Measurements from ENCODE around the gene CR1. TPM values are rescaled to one million over a fixed set of nuclear protein-coding genes. Genes with fewer than 3 reads are reported as not detected.

Gene CR1
- total and polyA plus RNA-seq, 2 donors (not counting 3 experiments of a cell fraction or from before 2014, with no cell fraction given), result not detected

GRCh38 chr1:207646944-207647579 is 151.1 kb downstream of the CR1 start:
- no peaks in the 10 kb centered on the region for H3K36me3 ChIP-seq (ENCODE audit: control insufficient read depth in 2 of 2, extremely low read depth in 1 of 2, insufficient read depth in 2 of 2, low read length in 2 of 2)
- no peak overlapping the region for H3K4me3 ChIP-seq (replicated peaks in 1 of 3; ENCODE audit: insufficient read depth in 1 of 3, low read depth in 1 of 3, low read length in 3 of 3)
- no peak for TF ChIP-seq EZH2 (IDR thresholded peaks at IDR 0.05; ENCODE audit: borderline replicate concordance, low read depth, low read length, severe bottlenecking)
- TF ChIP-seq MYC (IDR thresholded peaks at IDR 0.05; ENCODE audit: low read depth, low read length), result no peak
- no peak for TF ChIP-seq JUN (IDR thresholded peaks at IDR 0.05; ENCODE audit: borderline replicate concordance, insufficient read depth, insufficient read length, low read depth)
- no peak for TF ChIP-seq POLR2A (IDR thresholded peaks at IDR 0.05; ENCODE audit: low read depth, low read length)
- no peak for TF ChIP-seq CTCF (IDR thresholded peaks at IDR 0.05; ENCODE audit: extremely low read depth in 1 of 2, insufficient read depth in 1 of 2, low read depth in 1 of 2, low read length in 2 of 2)
- no peak overlapping the region for H3K9ac ChIP-seq (replicated peaks; ENCODE audit: extremely low read depth, insufficient read depth, low read length)
- dilution Hi-C loops (cut with MboI; ENCODE audit: extremely low pct_ligation_motif_present, low sequenced_read_pairs), result no loop called here
- no TSS peak for BruUV-seq (replicated peaks)
- intact Hi-C loops (cut with micrococcal nuclease), result no loop called here
- H2AFZ ChIP-seq (ENCODE audit: low read depth, low read length), result no peak overlapping the region
- ChIA-PET POLR2A (no interaction called here), CTCF (interaction anchor here (2.2 kb wide), 1 partner anchor 27 kb away, joined by 6 read pairs; no protein-coding TSS in a partner anchor)
- no peak for FAIRE-seq
- H3K79me2 ChIP-seq (ENCODE audit: control insufficient read depth, insufficient read depth, low read length), result no peaks in the 10 kb centered on the region
- H3K9me1 ChIP-seq (replicated peaks; ENCODE audit: control insufficient read depth, extremely low read depth, insufficient read depth, low read length), result no peaks in the 10 kb centered on the region
- peaks cover 10% of the 10 kb centered on the region for H3K4me1 ChIP-seq (ENCODE audit: control insufficient read depth, extremely low read depth, insufficient read depth, low read length)
- H3K9me3 ChIP-seq (replicated peaks; ENCODE audit: control insufficient read depth, insufficient read depth, low read length), result no peaks in the 10 kb centered on the region
- no peak overlapping the region for H3K4me2 ChIP-seq (ENCODE audit: insufficient read depth, low read length)
- H4K20me1 ChIP-seq (replicated peaks; ENCODE audit: control insufficient read depth, extremely low read depth, insufficient read depth, low read length), result no peaks in the 10 kb centered on the region
- H3K27me3 ChIP-seq (ENCODE audit: control insufficient read depth in 2 of 2, insufficient read depth in 2 of 2, low read length in 2 of 2), result peaks cover 9 to 44% of the 10 kb centered on the region in 2 experiments
- H3K27ac ChIP-seq (ENCODE audit: insufficient read depth, low read depth, low read length), result no peak overlapping the region
- no peak for DNase-seq (ENCODE audit: low read depth, low spot score)
